ENCODE measurements around the gene ERO1B. TPM values are rescaled to one million over a fixed set of nuclear protein-coding genes. Genes with fewer than 3 reads are reported as not detected.

ERO1B gene
- total and polyA plus RNA-seq, 2 of the 13 experiments (the other 11 are each of a cell fraction or from before 2014, with no cell fraction given), result 1.6 to 2.1 TPM

- TF ChIP-seq FOXO4 (CRISPR knock-in tag; conservative IDR thresholded peaks at IDR 0.05) (no peak), JUN (CRISPR knock-in tag; IDR thresholded peaks at IDR 0.05) (no peak), RBM39 (IDR thresholded peaks at IDR 0.05; ENCODE audit: low read depth, low read length, poor library complexity, severe bottlenecking) (no peak)
These were observed 21.9 kb upstream of the ERO1B start (continued) for GRCh38 chr1:236303675-236304074.

GRCh38 chr1:236302941-236303340, 21.2 kb upstream of the ERO1B start:
- no peak for FAIRE-seq
- intact Hi-C loops (cut with micrococcal nuclease; ENCODE audit: unreplicated experiment), result no loop called here
- no peaks in the 10 kb centered on the region; a peak in 2 of 5 replicates for H3K27me3 ChIP-seq (ENCODE audit: control insufficient read depth in 1 of 2, insufficient read depth in 2 of 2, low read length in 2 of 2)
- no peaks in the 10 kb centered on the region for H3K79me2 ChIP-seq (ENCODE audit: insufficient read depth, low read length)
- H2AFZ ChIP-seq (ENCODE audit: low read length), result no peak overlapping the region
- no peaks in the 10 kb centered on the region for H3K9me3 ChIP-seq (ENCODE audit: low read length)
- WGBS (ENCODE audit: low lambda C conversion rate), result 54% methylated on average over 2 of the region's 2 CpGs
- no peaks in the 10 kb centered on the region for H3K36me3 ChIP-seq (replicated peaks in 1 of 2; ENCODE audit: control insufficient read depth in 1 of 2, insufficient read depth in 2 of 2, low read length in 2 of 2)
- TF ChIP-seq SP140L (CRISPR knock-in tag; IDR thresholded peaks at IDR 0.05; ENCODE audit: borderline replicate concordance) (no peak), CEBPB (IDR thresholded peaks at IDR 0.05; ENCODE audit: borderline replicate concordance, low read depth, low read length) (peak; percentile 32; the same call in 1 of the 2 replicates)
- H4K20me1 ChIP-seq (ENCODE audit: insufficient read depth, low read length), result no peaks in the 10 kb centered on the region
- in situ Hi-C loops (cut with HindIII; ENCODE audit: extremely low pct_ligation_motif_present, low pct_unique_long_range_greater_than_20kb), result no loop called here
- H3K4me2 ChIP-seq (ENCODE audit: low read depth, low read length), result no peak overlapping the region
- H3K4me1 ChIP-seq (ENCODE audit: insufficient read depth, low read length), result no peaks in the 10 kb centered on the region
- ChIA-PET POLR2A (no interaction called here), CTCF (ENCODE audit: low intra/inter-chr PET ratio, low total read pairs) (no interaction called here)
- no peak overlapping the region for H3K4me3 ChIP-seq (replicated peaks in 1 of 3; ENCODE audit: insufficient read depth in 1 of 3, low read depth in 2 of 3, low read length in 3 of 3)
- BruUV-seq (replicated peaks), result no TSS peak
- ATAC-seq, result no peak
- peak; percentile 6 for DNase-seq (ENCODE audit: low spot score)
- no peak overlapping the region for H3K9ac ChIP-seq (ENCODE audit: insufficient read depth, low read depth, low read length)
- H3K27ac ChIP-seq (ENCODE audit: extremely low read length, insufficient read depth, low read length), result no peak overlapping the region

DNA sequence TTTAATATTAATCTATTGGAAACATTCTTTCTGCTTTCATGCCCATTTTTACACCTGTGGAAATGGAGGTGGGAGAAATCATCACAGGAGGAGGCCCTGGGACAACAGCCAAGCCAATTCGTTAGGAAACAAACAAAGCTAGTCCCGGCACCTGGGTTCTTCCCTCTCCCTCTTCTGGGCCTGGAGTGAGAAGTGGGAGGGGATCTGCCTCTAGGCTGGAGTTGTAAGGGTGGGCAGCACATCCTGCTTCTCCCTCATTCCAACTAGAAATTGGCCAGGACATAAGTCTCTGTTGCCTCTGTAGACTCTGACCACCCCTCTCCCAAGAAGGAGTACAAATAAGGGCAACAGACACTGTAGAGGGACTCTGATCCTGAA, 20.2 kb upstream of the ERO1B start:
- no peak overlapping the region for H3K27ac ChIP-seq (ENCODE audit: extremely low read length, insufficient read depth, low read length)
- ChIA-PET POLR2A (no interaction called here), CTCF (ENCODE audit: low intra/inter-chr PET ratio, low total read pairs) (no interaction called here)
- H4K20me1 ChIP-seq (ENCODE audit: insufficient read depth, low read length), result no peaks in the 10 kb centered on the region
- FAIRE-seq, result no peak
- no peak overlapping the region for H2AFZ ChIP-seq (ENCODE audit: low read length)
- no peak overlapping the region for H3K4me3 ChIP-seq (replicated peaks in 1 of 3; ENCODE audit: insufficient read depth in 1 of 3, low read depth in 2 of 3, low read length in 3 of 3)
- H3K9me3 ChIP-seq (ENCODE audit: low read length), result no peaks in the 10 kb centered on the region
- no peak overlapping the region for H3K9ac ChIP-seq (ENCODE audit: insufficient read depth, low read depth, low read length)
- peak overlapping the region; percentile 7; the same call in 1 of the 2 replicates for H3K4me2 ChIP-seq (ENCODE audit: low read depth, low read length)
- intact Hi-C loops (cut with micrococcal nuclease; ENCODE audit: unreplicated experiment), result no loop called here
- in situ Hi-C loops (cut with HindIII; ENCODE audit: extremely low pct_ligation_motif_present, low pct_unique_long_range_greater_than_20kb), result no loop called here
- H3K36me3 ChIP-seq (replicated peaks in 1 of 2; ENCODE audit: control insufficient read depth in 1 of 2, insufficient read depth in 2 of 2, low read length in 2 of 2), result no peaks in the 10 kb centered on the region
- WGBS (ENCODE audit: low lambda C conversion rate), result 3% methylated on average over 2 of the region's 2 CpGs
- no TSS peak for BruUV-seq (replicated peaks)
- ATAC-seq, result no peak; the same call in 1 of the 3 replicates
- no peaks in the 10 kb centered on the region; a peak in 2 of 5 replicates for H3K27me3 ChIP-seq (ENCODE audit: control insufficient read depth in 1 of 2, insufficient read depth in 2 of 2, low read length in 2 of 2)
- no peaks in the 10 kb centered on the region for H3K79me2 ChIP-seq (ENCODE audit: insufficient read depth, low read length)
- no peak for DNase-seq (ENCODE audit: low spot score)
- H3K4me1 ChIP-seq (ENCODE audit: insufficient read depth, low read length), result no peaks in the 10 kb centered on the region
- TF ChIP-seq ZNF329 (CRISPR knock-in tag; IDR thresholded peaks at IDR 0.05; ENCODE audit: low read depth) (no peak), NAIF1 (CRISPR knock-in tag; IDR thresholded peaks at IDR 0.05; ENCODE audit: borderline replicate concordance) (no peak), HDAC6 (IDR thresholded peaks at IDR 0.05; ENCODE audit: low read depth, low read length) (no peak), ZBTB4 (CRISPR knock-in tag; IDR thresholded peaks at IDR 0.05; ENCODE audit: borderline replicate concordance) (no peak), PLRG1 (conservative IDR thresholded peaks at IDR 0.05) (no peak), MBD4 (IDR thresholded peaks at IDR 0.05; ENCODE audit: borderline replicate concordance, low read length) (no peak), ZSCAN25 (CRISPR knock-in tag; IDR thresholded peaks at IDR 0.05) (no peak), GABPA (IDR thresholded peaks at IDR 0.05; ENCODE audit: low read depth, low read length) (no peak), GABPA (CRISPR knock-in tag; IDR thresholded peaks at IDR 0.05; ENCODE audit: low read depth) (no peak), ZNF274 (CRISPR knock-in tag; IDR thresholded peaks at IDR 0.05) (no peak)
